ENCODE measurements around the gene B3GAT1.

The B3GAT1 gene

DNA sequence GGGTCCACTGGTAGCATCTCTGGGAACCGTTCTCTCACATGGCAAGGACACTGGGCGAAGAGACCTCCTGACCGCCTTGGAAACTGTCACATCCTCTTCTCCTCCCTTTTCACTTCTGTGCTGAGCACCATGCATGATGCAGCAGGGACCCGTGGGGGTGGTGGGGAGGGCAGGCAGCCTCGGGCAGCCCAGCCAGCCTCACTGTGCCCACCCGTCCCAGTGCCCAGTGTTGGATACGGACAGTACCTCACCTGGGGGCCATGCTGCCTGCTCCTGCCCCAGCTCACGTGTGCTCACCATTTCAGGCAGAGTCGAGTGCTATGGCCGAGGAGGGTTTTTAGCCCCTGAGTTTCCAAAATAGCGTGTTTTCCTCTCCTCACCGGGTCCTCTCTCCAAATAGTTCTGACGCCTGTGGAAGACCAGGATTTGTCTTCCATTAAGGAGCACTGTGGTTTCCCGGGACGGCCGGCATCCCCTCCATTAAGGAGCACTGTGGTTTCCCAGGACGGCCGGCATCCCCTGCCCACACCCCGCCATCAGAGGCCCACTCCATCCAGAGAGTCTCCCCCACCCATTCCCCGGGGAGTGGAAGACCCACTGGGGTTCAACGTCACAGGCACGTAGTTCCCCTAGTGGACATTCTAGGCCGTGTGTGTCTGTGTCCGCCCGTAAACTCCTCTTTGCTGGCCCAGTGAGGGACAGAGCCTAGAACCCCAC, 22.4 kb downstream of the B3GAT1 start:
- no peak for DNase-seq

DNA sequence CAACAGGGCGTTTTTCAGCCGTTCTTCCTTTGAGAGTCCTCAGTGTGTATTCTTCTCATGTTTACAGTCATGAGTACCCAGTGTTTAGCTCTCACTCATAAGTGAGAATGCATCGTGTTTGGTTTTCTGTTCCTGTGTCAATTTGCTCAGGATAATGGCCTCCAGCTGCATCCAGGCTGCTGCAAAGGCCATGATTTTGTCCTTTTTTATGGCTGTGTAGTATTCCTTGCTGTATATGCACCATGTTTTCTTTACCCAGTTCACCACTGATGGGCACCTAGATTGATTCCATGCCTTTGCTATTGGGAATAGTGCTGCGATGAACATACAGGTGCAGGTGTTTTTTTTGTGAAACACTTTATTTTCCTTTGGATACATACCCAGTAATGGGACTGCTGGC, 23.5 kb downstream of the B3GAT1 start:
- peak; percentile 43 for DNase-seq

GRCh38 chr11:134387501-134387900, 24.5 kb downstream of the B3GAT1 start:
- DNase-seq: no peak

DNA sequence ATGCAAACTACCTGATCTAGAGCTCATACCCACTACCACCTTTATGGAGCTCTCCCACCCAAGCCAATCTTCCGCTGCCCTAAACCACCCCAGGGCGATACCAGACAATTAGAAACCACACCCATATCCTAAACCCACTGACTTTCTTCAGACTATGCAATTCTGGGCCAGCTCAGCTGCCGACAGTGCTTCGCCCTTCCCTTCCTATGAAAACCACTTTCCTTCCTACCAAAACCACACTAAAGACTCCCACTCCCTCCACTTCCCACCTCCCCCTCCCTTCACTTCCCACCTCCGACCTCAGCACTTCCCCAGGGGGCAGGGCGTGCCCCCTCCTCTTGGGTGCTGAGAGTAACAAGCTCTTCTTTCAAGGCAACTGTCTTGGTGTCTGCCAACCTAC, 25.1 kb downstream of the B3GAT1 start:
- no peak for DNase-seq

DNA sequence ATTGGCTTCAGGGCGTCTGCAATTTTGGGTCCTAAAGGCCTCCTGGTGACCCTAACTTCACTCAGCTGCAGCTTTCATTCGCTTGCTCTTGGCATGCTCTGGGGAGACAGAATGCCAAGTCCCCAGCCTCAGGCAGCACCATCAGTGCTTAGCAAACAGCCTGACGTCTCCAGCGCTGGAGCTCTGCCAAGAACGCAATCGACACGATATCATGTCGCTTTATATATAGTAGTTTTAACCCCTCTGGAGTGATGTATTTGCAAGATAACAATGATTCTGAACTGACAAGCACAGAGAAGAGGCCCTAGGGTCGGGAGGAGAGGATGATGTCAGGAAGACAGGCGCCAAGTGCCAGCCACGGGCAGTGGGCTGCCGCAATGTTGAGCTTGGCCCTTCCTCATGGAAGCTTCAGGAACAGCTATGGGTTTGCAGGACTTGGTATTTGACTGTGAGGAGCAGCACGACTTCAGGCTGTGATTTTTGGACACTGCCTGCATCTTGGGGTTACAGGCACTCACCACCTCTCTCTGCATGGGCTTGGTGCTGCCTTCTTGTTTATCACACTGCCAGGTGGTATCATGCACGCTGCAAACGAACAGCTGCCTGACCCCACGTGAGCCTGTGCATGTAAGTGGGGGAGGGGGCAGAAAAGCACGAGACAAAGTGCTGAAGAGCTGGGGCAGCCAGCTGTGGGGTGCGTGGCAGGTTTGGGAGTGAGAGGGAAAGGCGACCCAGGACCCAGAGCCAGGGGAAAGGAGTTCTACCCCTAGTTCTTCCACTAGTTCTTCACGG, 26.1 kb downstream of the B3GAT1 start:
- peak; percentile 98 for DNase-seq

DNA sequence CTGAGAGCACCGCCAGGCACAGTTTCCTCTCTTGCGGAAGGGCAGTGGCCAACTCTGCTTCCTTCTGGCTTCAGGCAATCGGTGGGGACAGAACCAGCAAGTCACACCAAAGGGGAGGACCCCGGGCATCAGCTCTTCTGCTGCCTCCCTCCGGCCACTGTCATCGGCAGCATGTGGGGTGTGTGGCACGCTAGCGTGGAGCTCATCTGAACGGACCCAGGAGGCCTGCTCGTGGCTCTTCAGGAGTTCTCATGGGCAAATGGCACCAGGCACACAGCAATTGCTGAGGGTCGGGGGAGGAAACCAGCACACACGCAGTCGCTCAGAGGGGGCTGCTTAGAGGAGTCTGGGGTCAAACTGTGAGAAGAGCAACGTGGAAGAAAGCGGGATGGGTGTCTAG, 26.9 kb downstream of the B3GAT1 start:
- no peak for DNase-seq

DNA sequence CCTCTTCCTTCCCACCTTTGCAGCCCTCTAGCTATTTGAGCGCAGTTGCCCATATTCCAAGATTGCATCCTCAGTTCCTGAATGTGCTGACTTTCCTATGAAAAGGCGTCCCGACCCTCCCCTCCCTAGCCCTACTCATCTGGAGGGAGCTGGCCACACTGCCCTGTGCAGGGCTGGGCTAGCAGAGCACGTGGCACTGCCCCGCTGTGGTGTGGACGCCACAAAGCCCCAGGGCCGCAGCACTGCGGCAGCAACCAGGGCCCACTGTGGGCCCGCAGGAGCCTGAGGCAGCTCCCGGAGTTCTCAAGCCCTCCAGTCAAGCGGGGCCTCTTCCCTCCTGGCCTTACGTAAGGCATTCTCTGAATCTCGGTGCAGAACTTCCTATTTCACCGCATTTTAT, 27.6 kb downstream of the B3GAT1 start:
- DNase-seq: no peak

GRCh38 chr11:134383576-134384221, 28.3 kb downstream of the B3GAT1 start:
- DNase-seq: no peak

- no peak for DNase-seq
These were observed 29.2 kb downstream of the B3GAT1 start for GRCh38 chr11:134382830-134383229.

DNA sequence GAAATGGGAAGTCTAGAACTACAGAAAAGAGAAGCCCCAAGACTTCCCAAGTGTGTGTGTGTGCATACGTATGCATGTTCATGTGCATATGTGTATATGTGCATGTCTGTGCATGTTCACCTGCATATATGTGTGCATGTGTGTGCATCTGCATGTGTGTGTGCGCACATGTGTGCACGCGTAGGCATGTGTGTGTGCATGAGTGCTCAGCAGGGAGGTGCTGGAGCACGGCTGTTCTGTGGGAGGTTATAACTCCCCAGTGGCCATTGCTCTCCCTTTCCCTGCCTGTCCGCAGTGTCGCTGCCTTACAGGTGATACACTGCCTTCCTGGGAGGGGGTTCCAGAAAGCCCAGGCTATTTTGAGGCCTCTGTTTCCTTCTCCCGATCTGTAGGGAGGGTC, 29.8 kb downstream of the B3GAT1 start:
- DNase-seq: no peak

DNA sequence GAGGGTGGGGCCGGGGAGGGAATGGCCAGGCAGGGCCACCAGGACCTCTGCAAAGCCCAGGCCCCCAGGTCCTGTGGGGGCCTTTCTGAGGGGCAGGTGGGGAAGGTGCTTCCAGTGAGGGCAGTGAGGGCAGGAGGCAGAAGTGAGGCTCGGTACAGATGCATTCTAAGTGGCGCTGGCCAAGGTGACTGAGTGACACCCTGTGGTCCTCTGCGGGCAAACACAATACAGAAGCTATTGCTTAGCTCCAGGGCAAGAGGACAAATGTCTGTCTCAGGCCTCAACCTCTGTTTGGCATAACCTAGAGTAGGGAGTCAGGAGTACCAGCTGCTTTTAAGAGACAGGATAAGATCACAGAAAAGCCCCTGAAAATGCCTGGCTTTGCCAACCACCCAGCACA, 31.3 kb downstream of the B3GAT1 start:
- no peak for DNase-seq

GRCh38 chr11:134380229-134380628, 31.8 kb downstream of the B3GAT1 start:
- no peak for DNase-seq

GRCh38 chr11:134379241-134379640, 32.8 kb downstream of the B3GAT1 start:
- DNase-seq: no peak

DNA sequence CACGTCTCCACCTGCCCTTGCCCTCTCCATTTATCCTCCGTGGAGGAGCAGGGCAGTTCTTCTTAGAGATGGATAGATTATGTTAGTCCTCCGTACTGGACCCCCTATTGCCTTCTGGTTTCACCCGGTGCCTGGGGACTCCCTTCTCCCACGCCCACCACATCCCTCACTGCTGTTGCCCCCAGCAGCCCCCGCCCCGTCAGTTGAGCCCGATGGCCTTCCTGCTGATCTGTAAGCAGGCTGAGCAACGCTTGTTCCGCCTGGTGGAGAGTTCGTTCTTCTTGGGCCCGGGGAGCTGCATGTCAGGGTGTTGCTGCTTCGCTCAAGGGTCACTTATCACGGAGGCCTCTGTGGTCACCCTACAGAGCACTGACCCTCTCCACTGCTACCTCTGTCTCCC, 34.2 kb downstream of the B3GAT1 start:
- no peak for DNase-seq

DNA sequence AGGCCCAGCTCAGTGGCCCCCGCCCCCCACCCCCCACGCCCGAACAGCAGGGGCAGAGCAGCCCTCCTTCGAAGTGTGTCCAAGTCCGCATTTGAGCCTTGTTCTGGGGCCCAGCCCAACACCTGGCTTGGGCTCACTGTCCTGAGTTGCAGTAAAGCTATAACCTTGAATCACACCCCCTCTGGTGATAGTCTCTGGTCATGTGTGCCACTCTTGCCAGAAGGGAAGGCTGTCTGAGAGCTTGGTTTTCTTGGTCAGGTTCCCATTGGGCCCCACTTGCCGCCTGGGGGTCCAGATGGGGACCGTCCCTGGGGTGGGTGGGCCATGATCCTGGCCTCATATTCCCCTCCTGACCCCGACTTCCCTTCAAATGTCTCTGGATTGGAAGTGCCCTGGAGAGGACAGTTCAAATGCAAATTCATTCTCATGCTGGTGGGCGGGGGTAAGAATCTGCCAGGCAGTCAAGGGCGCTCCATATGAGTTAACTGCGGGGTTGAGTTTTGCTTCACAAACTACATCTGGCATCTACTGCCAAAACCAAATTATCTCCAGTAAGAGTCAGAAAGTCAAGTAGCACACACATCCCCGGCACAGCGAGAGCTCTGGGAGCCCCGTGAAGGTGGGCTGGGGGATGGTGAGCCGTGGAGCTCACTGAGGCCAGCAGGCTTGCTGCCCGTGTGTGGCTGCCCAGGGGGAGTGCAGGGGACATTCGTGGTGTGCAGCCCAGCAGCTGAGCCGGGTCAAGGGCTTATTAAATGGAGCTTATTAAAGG, 35.7 kb downstream of the B3GAT1 start:
- DNase-seq: no peak

GRCh38 chr11:134374891-134375550, 37.0 kb downstream of the B3GAT1 start:
- no peak for DNase-seq

DNA sequence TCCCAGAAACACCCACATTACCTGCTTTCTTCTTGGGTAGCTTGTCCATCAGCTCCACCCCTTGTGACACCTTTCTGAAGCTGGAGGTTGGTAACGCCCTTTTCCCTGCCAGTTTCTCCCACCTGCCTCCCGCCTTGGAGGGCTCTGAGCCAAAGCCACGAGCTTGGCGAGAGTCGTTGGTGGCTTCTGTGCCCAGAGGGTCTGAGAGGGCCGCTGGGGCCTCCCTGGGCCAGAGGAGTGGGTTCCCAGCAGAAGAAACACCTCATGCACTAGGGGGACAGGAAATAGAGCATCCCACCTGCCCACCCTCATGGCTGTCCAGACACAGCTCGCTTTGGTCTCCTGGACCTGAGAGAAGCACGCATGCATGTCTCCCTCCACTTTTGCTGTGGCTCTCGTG, 37.9 kb downstream of the B3GAT1 start:
- no peak for DNase-seq

DNA sequence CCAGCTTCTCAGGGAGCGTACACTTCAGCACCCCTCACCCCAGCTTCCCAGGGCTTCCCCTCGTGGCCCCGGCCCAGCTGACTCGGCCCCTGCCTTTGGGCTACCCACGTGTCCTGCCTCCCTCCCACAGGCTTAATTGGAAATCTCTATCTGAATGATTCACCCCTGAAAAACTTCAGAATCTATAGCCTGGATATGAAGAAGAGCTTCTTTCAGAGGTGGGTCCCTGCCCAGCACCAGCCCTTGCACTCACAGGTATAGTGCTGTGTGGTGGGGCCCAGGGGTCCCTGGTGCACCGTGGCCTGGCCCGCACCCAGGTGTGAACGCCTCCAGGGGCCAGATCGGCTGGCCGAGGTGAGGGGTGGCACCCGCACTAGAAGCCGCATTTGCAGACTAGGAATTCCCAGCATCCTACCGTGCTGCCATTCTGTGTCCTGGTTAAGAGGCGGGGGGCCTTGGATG, 38.4 kb downstream of the B3GAT1 start:
- DNase-seq: no peak

- peak; percentile 87 for DNase-seq
These were observed 39.1 kb downstream of the B3GAT1 start for GRCh38 chr11:134372961-134373360.

- no peak for DNase-seq
These were observed 39.5 kb downstream of the B3GAT1 start for GRCh38 chr11:134372536-134372935.

GRCh38 chr11:134371436-134372185, 40.4 kb downstream of the B3GAT1 start:
- DNase-seq: no peak

Data from NCI-H345 (cell line).